Measurements from ENCODE around the gene FAM111A. TPM values are rescaled to one million over a fixed set of nuclear protein-coding genes. Genes with fewer than 3 reads are reported as not detected.
"Not testable (repeated sequence)": the region's sequence is repeated elsewhere in the genome, so short reads cannot be mapped to it uniquely, and the experiment has no call there.

Gene FAM111A
- polyA plus RNA-seq, 1 of the 3 experiments (the other 2 are of a cell fraction) = 5.9 TPM

- POLR2A ChIA-PET = no interaction called here
- Histone ChIP-seq H3K79me2 (ENCODE audit: insufficient read depth) (no peaks in the 10 kb centered on the region), H3K36me3 (replicated peaks in 1 of 2; ENCODE audit: control insufficient read depth in 1 of 2, insufficient read depth in 2 of 2, low read length in 1 of 2) (no peaks in the 10 kb centered on the region), H3K9ac (no peak overlapping the region), H2AFZ (ENCODE audit: low read depth) (no peak overlapping the region), H3K27ac (ENCODE audit: low read depth in 2 of 2, low read length in 1 of 2) (no peak overlapping the region), H3K4me1 (ENCODE audit: control insufficient read depth in 1 of 2, insufficient read depth in 2 of 2, low read depth in 1 of 2, low read length in 1 of 2) (no peaks in the 10 kb centered on the region), H3K9me3 (no peaks in the 10 kb centered on the region), H3K27me3 (ENCODE audit: insufficient read depth) (peaks cover 3% of the 10 kb centered on the region; the same call in 1 of the 2 replicates), H3K4me3 (ENCODE audit: low read depth in 2 of 2, low read length in 1 of 2) (no peak overlapping the region), H4K20me1 (ENCODE audit: insufficient read depth) (no peaks in the 10 kb centered on the region), H3K9me2 (no peaks in the 10 kb centered on the region), H3F3A (replicated peaks; ENCODE audit: insufficient read depth) (no peaks in the 10 kb centered on the region), H3K4me2 (no peak overlapping the region)
- CTCF ChIA-PET = interaction anchor here (0.8 to 3.8 kb wide), 12 partner anchors 9 to 75 kb away, joined by 3 to 43 read pairs (median 4); partner anchors contain the start of gene DTX4
- WGBS (ENCODE audit: low lambda C conversion rate) = 68% methylated on average over 5 of the region's 5 CpGs
- TF ChIP-seq SMC3 (IDR thresholded peaks at IDR 0.05; ENCODE audit: low read depth, low read length) (peak; percentile 75), CHD2 (IDR thresholded peaks at IDR 0.05; ENCODE audit: low read length, partially characterized antibody) (no peak), NRF1 (IDR thresholded peaks at IDR 0.05; ENCODE audit: low read depth, low read length) (no peak), RAD21 (IDR thresholded peaks at IDR 0.05; ENCODE audit: low read length) (peak; percentile 55), MEF2A (IDR thresholded peaks at IDR 0.05; ENCODE audit: borderline replicate concordance, low read depth) (no peak), CTCF (IDR thresholded peaks at IDR 0.05) (peak; percentile 70), SIN3A (IDR thresholded peaks at IDR 0.05; ENCODE audit: borderline replicate concordance, low read depth, low read length) (no peak)
- peak; percentile 34 for DNase-seq
Measured at GRCh38 chr11:59097113-59097708, 45.4 kb upstream of the FAM111A start.

- H4K20me1 ChIP-seq (ENCODE audit: insufficient read depth); DNase-seq; H3K9me2 ChIP-seq; H3F3A ChIP-seq (replicated peaks; ENCODE audit: insufficient read depth); H3K4me1 ChIP-seq (ENCODE audit: control insufficient read depth in 1 of 2, insufficient read depth in 2 of 2, low read depth in 1 of 2, low read length in 1 of 2); POLR2A ChIA-PET; H3K36me3 ChIP-seq (replicated peaks in 1 of 2; ENCODE audit: control insufficient read depth in 1 of 2, insufficient read depth in 2 of 2, low read length in 1 of 2); H2AFZ ChIP-seq (ENCODE audit: low read depth); H3K27me3 ChIP-seq (ENCODE audit: insufficient read depth); H3K9ac ChIP-seq; H3K4me2 ChIP-seq; H3K4me3 ChIP-seq (ENCODE audit: low read depth in 2 of 2, low read length in 1 of 2); H3K79me2 ChIP-seq (ENCODE audit: insufficient read depth); H3K27ac ChIP-seq (ENCODE audit: low read depth in 2 of 2, low read length in 1 of 2); H3K9me3 ChIP-seq: not testable (repeated sequence)
- WGBS (ENCODE audit: low lambda C conversion rate) = 54% methylated on average over 8 of the region's 8 CpGs
- CTCF ChIA-PET = interaction anchor here (0.8 to 3.8 kb wide), 12 partner anchors 8 to 74 kb away, joined by 3 to 43 read pairs (median 4); partner anchors contain the start of gene DTX4
Measured at GRCh38 chr11:59097938-59098337, 44.7 kb upstream of the FAM111A start.

- H3F3A ChIP-seq (replicated peaks; ENCODE audit: insufficient read depth) = no peaks in the 10 kb centered on the region
- DNase-seq = no peak
- no peaks in the 10 kb centered on the region for H3K36me3 ChIP-seq (replicated peaks in 1 of 2; ENCODE audit: control insufficient read depth in 1 of 2, insufficient read depth in 2 of 2, low read length in 1 of 2)
- no peak overlapping the region for H3K9ac ChIP-seq
- no peaks in the 10 kb centered on the region for H4K20me1 ChIP-seq (ENCODE audit: insufficient read depth)
- H3K9me3 ChIP-seq = no peaks in the 10 kb centered on the region
- no peak overlapping the region for H3K4me2 ChIP-seq
- ChIA-PET POLR2A (no interaction called here), CTCF (no interaction called here)
- H3K4me1 ChIP-seq (ENCODE audit: control insufficient read depth in 1 of 2, insufficient read depth in 2 of 2, low read depth in 1 of 2, low read length in 1 of 2) = peaks cover 0 to 6% of the 10 kb centered on the region in 2 experiments; a peak in 1 of 4 replicates
- H3K27me3 ChIP-seq (ENCODE audit: insufficient read depth) = peaks cover 3% of the 10 kb centered on the region; the same call in 1 of the 2 replicates
- H3K27ac ChIP-seq (ENCODE audit: low read depth in 2 of 2, low read length in 1 of 2) = no peak overlapping the region
- H3K4me3 ChIP-seq (ENCODE audit: low read depth in 2 of 2, low read length in 1 of 2) = no peak overlapping the region
- H3K9me2 ChIP-seq = no peaks in the 10 kb centered on the region
- 61% methylated on average over 23 of the region's 23 CpGs for WGBS (ENCODE audit: low lambda C conversion rate)
- no peak overlapping the region for H2AFZ ChIP-seq (ENCODE audit: low read depth)
- TF ChIP-seq MXI1 (IDR thresholded peaks at IDR 0.05; ENCODE audit: low read depth, low read length) = no peak
- TF ChIP-seq FOXM1 (IDR thresholded peaks at IDR 0.05; ENCODE audit: low read depth) = no peak
- no peak for TF ChIP-seq TEAD4 (IDR thresholded peaks at IDR 0.05; ENCODE audit: borderline replicate concordance, insufficient read depth)
- H3K79me2 ChIP-seq (ENCODE audit: insufficient read depth) = no peaks in the 10 kb centered on the region
Measured at GRCh38 chr11:59102259-59102765, 40.3 kb upstream of the FAM111A start.
